ENCODE results near the gene GNB3.
A peak's percentile ranks its signal among the peaks of the same experiment; 100 is the strongest.

Gene GNB3

GRCh38 chr12:6824085-6824775, 16.5 kb upstream of the GNB3 start:
- DNase-seq: no peak

GRCh38 chr12:6824901-6825381, 15.8 kb upstream of the GNB3 start:
- no peak for DNase-seq

DNA sequence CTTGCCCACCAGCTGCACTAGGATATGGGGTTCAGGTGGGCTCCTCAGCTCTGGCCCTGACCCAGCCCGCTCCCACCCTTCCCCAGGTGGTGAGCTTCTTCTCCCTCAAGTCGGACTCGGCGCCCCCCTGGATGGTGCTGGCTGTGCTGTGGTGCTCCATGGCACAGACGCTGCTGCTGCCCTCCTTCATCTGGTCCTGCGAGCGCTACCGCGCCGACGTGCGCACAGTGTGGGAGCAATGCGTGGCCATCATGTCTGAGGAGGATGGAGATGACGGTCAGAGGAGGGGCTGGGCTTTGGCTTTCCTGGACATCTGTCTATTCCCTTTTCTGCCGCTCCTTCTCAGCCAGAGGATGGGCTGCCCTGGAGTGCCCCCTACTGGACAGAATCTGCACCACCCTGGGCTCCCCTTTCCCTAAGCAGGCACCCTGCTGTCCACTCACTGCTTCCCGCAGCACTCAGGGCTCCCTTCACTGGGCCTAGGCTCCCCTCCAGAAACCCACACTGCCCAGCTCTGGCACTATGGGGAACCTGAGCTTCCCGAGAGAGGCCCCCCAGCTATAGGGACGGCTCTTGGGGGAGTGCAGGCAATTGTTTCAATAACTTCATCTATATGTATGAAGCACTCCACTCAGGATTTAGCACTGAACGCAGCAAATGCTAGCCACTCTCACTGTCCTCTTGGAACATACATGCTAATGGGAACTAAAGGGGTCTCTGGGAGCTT, 15.2 kb upstream of the GNB3 start:
- peak; percentile 67 for DNase-seq

DNA sequence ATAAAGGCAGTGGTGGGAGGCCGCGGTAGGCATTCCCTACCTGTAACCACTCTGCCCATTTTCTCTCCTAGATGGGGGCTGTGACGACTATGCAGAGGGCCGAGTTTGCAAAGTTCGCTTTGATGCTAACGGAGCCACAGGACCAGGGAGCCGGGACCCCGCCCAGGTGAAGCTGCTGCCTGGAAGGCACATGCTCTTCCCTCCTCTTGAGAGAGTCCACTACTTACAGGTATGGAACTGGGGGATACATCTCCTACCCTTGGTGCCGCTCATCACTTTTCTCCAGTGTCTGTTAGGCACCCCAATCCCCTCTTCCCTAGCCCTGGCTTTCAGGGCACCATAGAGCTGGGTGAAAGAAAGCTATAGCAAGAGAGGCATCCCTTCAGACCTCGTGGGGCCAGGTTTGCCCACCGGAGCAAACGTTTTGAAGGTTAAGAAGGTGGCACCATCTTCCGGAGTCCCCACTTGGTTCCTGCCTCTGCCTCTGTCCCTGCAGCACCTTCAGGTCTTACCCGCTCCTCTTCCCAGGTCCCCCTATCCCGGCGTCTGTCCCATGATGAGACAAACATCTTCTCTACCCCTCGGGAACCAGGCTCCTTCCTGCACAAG, 14.5 kb upstream of the GNB3 start:
- DNase-seq: no peak

DNA sequence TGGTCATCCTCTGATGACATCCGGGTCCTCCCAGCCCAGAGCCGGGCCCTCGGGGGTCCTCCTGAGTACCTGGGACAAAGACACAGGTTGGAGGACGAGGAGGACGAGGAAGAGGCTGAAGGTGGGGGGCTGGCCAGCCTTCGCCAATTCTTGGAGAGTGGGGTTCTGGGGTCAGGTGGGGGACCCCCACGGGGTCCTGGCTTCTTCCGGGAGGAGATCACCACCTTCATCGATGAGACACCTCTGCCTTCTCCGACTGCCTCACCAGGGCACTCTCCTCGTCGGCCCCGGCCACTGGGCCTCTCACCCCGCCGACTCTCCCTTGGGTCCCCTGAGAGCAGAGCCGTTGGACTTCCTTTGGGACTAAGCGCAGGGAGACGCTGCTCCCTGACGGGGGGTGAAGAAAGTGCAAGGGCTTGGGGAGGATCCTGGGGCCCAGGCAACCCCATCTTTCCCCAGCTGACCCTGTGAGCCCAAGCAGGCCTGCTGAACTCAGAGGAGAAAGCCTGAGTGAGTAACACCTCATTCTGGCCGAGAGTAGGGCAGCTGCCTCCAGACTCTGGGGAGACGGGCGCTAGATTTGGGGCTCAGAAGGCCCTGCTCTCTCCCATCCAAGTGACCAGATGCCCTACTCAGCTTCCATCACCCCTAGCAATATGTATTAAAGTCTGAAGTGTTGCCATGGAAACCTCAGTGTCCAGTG, 13.8 kb upstream of the GNB3 start:
- DNase-seq: no peak

DNA sequence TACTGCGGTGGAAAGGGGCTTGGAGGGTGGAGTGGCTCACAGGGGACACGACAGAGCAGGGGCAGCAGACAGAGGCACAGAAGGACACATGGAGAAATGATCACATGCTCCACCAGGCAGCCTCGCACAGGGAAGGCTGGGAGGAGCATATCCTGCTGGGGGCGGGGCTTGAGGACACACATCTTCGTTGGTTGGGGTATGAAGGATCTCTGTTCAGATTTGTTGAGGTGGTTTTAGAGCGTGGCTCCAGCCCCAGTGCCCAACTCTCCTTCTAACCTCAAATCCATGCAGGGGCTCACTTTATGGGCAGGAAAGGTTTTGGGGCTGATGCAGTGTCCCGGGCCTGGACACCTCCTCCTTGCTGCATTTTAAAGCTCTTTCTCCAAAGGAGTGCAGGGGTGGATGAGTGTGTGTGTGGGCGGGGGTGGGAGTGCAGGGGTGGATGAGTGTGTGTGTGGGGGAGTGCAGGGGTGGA, 13.3 kb upstream of the GNB3 start:
- peak; percentile 36 for DNase-seq

GRCh38 chr12:6827982-6828780, 12.5 kb upstream of the GNB3 start, which contains the start of gene P3H3:
Gene P3H3, plus strand, starts transcription at chr12:6828407. Its CDS starts 34 bp downstream, at chr12:6828441.
- DNase-seq: no peak

GRCh38 chr12:6828781-6829535, 11.8 kb upstream of the GNB3 start:
- DNase-seq: peak; percentile 47

GRCh38 chr12:6829536-6830220, 11.0 kb upstream of the GNB3 start:
- no peak for DNase-seq

DNA sequence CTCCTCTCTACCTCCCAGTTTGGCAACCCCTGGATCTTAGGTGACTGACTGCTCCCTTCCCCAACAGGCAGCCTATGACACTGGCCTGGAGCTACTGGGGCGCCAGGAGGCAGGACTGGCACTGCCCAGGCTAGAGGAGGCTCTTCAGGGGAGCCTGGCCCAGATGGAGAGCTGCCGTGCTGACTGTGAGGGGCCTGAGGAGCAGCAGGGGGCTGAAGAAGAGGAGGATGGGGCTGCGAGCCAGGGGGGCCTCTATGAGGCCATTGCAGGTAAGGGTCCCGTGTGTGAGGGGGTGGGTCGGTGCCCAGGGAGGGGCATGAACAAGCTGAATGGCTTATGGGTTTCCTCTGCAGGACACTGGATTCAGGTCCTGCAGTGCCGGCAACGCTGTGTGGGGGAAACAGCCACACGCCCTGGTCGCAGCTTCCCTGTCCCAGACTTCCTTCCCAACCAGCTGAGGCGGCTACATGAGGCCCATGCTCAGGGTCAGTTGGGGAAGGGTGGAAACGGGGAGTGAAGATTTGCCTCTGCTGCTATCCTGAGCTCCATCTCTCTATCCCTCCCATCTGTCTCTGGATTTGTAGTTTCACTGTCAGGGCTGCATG, 10.3 kb upstream of the GNB3 start:
- no peak for DNase-seq

- DNase-seq: no peak
Observed at GRCh38 chr12:6830999-6831398, 9.7 kb upstream of the GNB3 start.

DNA sequence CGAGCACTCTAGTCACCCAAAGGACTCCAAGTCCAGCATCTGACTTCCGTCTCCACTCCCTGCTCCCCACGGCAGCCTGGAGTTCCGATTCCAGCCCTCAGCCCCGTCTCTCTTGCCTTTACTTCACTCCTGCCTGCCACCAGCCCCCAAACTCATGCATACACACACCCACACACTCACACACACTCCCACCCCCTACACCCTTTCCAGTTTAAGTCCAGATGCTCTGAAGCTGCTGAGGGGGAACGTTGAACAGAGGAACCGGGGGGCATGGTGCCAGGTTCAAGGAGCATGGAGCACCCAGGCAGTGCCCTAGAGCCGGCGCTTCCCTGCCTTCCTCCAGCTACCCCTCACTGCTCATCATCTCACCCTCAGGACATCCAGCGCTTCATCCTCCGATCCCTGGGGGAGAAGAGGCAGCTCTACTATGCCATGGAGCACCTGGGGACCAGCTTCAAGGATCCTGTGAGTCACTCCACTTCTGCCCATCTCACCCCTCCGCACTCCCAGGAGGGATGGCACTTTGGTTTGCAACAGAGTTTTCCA, 9.2 kb upstream of the GNB3 start:
- DNase-seq: no peak

- no peak for DNase-seq
Observed at GRCh38 chr12:6832125-6832524, 8.6 kb upstream of the GNB3 start.

GRCh38 chr12:6833189-6833890, 7.4 kb upstream of the GNB3 start:
- DNase-seq: no peak

- DNase-seq: no peak
Observed at GRCh38 chr12:6834254-6834653, 6.5 kb upstream of the GNB3 start.

GRCh38 chr12:6834873-6835272, 5.9 kb upstream of the GNB3 start:
- DNase-seq: no peak

GRCh38 chr12:6836851-6837250, 3.9 kb upstream of the GNB3 start:
- DNase-seq: no peak

GRCh38 chr12:6837370-6838060, 3.2 kb upstream of the GNB3 start:
- DNase-seq: no peak

DNA sequence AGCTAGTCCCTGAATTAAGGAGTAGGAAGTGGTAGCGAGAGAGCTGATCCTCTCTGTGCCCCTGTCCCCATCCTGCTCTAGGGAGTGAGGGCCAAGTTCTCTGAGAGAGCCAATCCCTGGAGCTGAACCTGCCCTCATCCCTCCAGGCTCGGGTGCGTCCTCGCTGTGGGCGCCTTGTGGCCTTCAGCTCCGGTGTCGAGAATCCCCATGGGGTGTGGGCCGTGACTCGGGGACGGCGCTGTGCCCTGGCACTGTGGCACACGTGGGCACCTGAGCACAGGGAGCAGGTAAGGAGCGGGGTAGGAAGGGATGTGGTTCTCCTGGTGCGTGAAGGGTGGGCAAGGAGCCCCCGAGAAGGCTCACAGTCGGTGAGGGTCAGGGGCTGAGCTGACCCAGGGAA, 1.9 kb upstream of the GNB3 start:
- no peak for DNase-seq

All from GDM1 (cell line).